HepG2 (cell line): ENCODE data around the gene ANXA5. TPM values are rescaled to one million over a fixed set of nuclear protein-coding genes. Genes with fewer than 3 reads are reported as not detected.

Source experiments
- ATAC-seq: fragments of 200-7000 bp; cut with Tn5 transposase; 3 replicates; pipeline ENCODE4 v1.9.1; 2020; ENCODE audit warnings: mild to moderate bottlenecking, moderate library complexity
- BruUV-seq: library from RNA; stranded (reverse); fragments of 400-500 nt; replicated peaks from 2 replicates; lab custom pipeline; 2021; lab: Mats Ljungman, UMichigan
- CTCF ChIA-PET: fragments of 300-600 bp; formaldehyde crosslinking; extraction: SDS; loops from one replicate; lab custom pipeline; 2021; ENCODE audit warnings: low total read pairs, inconsistent platforms, low intra/inter-chr PET ratio; lab: Yijun Ruan, JAX
- POLR2A ChIA-PET: fragments of 350-600 bp; sonication (Branson Sonifier 250); formaldehyde crosslinking; loops from one replicate; lab custom pipeline; 2020; ENCODE audit warnings: antibody characterized with exemption, inconsistent platforms; lab: Yijun Ruan, JAX
- DNase-seq: peaks from one replicate; pipeline ENCODE4 v3.0.0-alpha.2; 2015; ENCODE audit warnings: low spot score
- FAIRE-seq: peaks from 3 replicates; lab custom pipeline; 2011; peaks lifted over from hg19 to GRCh38; lab: Jason Lieb, UNC
- H2AFZ ChIP-seq: one replicate; pipeline ENCODE4 v1.6.1; 2011; ENCODE audit warnings: low read length, inconsistent platforms
- H3K27ac ChIP-seq: fragments of 300-600 bp; 3 replicates; pipeline ENCODE4 v1.8.0; 2011; ENCODE audit warnings: mixed run types, mild to moderate bottlenecking, mixed read lengths, low read length, inconsistent platforms; ENCODE audit not compliant: insufficient read depth; ENCODE audit errors: extremely low read length
- H3K27me3 ChIP-seq, 2 experiments: fragments of 200-600 bp in 1 of 2; 2 replicates in 1 of 2; 3 replicates in 1 of 2; pipeline versions ENCODE4 v1.6.0 to v1.8.0; 2011; ENCODE audit warnings: low read length in 2 of 2, mild to moderate bottlenecking in 2 of 2, moderate library complexity in 2 of 2, inconsistent platforms in 1 of 2; ENCODE audit not compliant: insufficient read depth in 2 of 2, control insufficient read depth in 1 of 2
- H3K36me3 ChIP-seq, 2 experiments: fragments of 200-600 bp in 1 of 2; replicated peaks in 1 of 2; 2 replicates in 1 of 2; 3 replicates in 1 of 2; pipeline versions ENCODE4 v1.5.1 to v1.8.0; 2011; ENCODE audit warnings: low read length in 2 of 2, inconsistent platforms in 1 of 2; ENCODE audit not compliant: insufficient read depth in 2 of 2, control insufficient read depth in 1 of 2
- H3K4me1 ChIP-seq: 2 replicates; pipeline ENCODE4 v1.5.1; 2012; ENCODE audit warnings: low read length, inconsistent platforms; ENCODE audit not compliant: insufficient read depth
- H3K4me2 ChIP-seq: 2 replicates; pipeline ENCODE4 v1.6.0; 2011; ENCODE audit warnings: low read depth, low read length, inconsistent platforms
- H3K4me3 ChIP-seq, 3 experiments: fragments of 200-600 bp in 1 of 3; sonication (generic), shearing (Covaris generic) in 1 of 3; replicated peaks in 1 of 3; 2 replicates each; pipeline ENCODE4 v1.5.1; 2011 to 2016; ENCODE audit warnings: low read length in 3 of 3, inconsistent platforms in 2 of 3, low read depth in 2 of 3, mild to moderate bottlenecking in 2 of 3, control low read depth in 1 of 3, mixed read lengths in 1 of 3; ENCODE audit not compliant: insufficient read depth in 1 of 3
- H3K79me2 ChIP-seq: one replicate; pipeline ENCODE4 v1.6.1; 2011; ENCODE audit warnings: low read length, inconsistent platforms; ENCODE audit not compliant: insufficient read depth
- H3K9ac ChIP-seq: 2 replicates; pipeline ENCODE4 v1.6.0; 2011; ENCODE audit warnings: mild to moderate bottlenecking, low read depth, low read length, inconsistent platforms; ENCODE audit not compliant: insufficient read depth
- H3K9me3 ChIP-seq: 2 replicates; pipeline ENCODE4 v1.5.1; 2012; ENCODE audit warnings: mild to moderate bottlenecking, low read length
- H4K20me1 ChIP-seq: 2 replicates; pipeline ENCODE4 v1.6.0; 2011; ENCODE audit warnings: inconsistent platforms, mild to moderate bottlenecking, low read length, moderate library complexity; ENCODE audit not compliant: insufficient read depth
- GFI1 ChIP-seq: sonication (generic); formaldehyde crosslinking; IDR thresholded peaks from 2 replicates; pipeline ENCODE4 v1.5.0; 2020; ENCODE audit warnings: missing genetic modification reagents, mild to moderate bottlenecking, borderline replicate concordance
- RAD51 ChIP-seq: fragments of 450-650 bp; IDR thresholded peaks from 2 replicates; pipeline ENCODE4 v1.6.1; 2016; ENCODE audit warnings: borderline replicate concordance
- RFX1 ChIP-seq: fragments of 450-650 bp; IDR thresholded peaks from 2 replicates; pipeline ENCODE4 v1.6.1; 2017
- TARDBP ChIP-seq: sonication (generic); formaldehyde crosslinking; IDR thresholded peaks from 2 replicates; pipeline ENCODE4 v1.8.0; 2022; ENCODE audit warnings: mild to moderate bottlenecking, missing genetic modification reagents
- ZFY ChIP-seq: sonication (generic); formaldehyde crosslinking; IDR thresholded peaks from 2 replicates; pipeline ENCODE4 v1.4.0; 2020; ENCODE audit warnings: missing genetic modification reagents
- ZNF431 ChIP-seq: sonication (generic); formaldehyde crosslinking; IDR thresholded peaks from 2 replicates; pipeline ENCODE4 v1.9.0; 2022; ENCODE audit warnings: missing genetic modification reagents, low read depth, mild to moderate bottlenecking, borderline replicate concordance
- ZNF557 ChIP-seq: sonication (generic); formaldehyde crosslinking; IDR thresholded peaks from 2 replicates; pipeline ENCODE4 v1.4.0; 2020; ENCODE audit warnings: missing genetic modification reagents
- ZNF577 ChIP-seq: sonication (generic); formaldehyde crosslinking; IDR thresholded peaks from 2 replicates; pipeline ENCODE4 v1.4.0; 2020; ENCODE audit warnings: mild to moderate bottlenecking, low read depth, missing genetic modification reagents, borderline replicate concordance
- ZNF713 ChIP-seq: sonication (generic); formaldehyde crosslinking; IDR thresholded peaks from 2 replicates; pipeline ENCODE4 v1.4.0; 2020; ENCODE audit warnings: mild to moderate bottlenecking, missing genetic modification reagents
- ZNF772 ChIP-seq: sonication (generic); formaldehyde crosslinking; IDR thresholded peaks from 2 replicates; pipeline ENCODE4 v1.5.0; 2020; ENCODE audit warnings: mild to moderate bottlenecking, missing genetic modification reagents
- WGBS: methylation state at CpG from one replicate; pipeline ENCODE4 v1.1.6; 2017; ENCODE audit warnings: low lambda C conversion rate; 5-methylcytosine and 5-hydroxymethylcytosine counted together
- in situ Hi-C: cut with HindIII; loops from 2 replicates; pipeline ENCODE4 v1.10.0; 2017; ENCODE audit warnings: low pct_unique_long_range_greater_than_20kb; ENCODE audit not compliant: extremely low pct_ligation_motif_present
- intact Hi-C: fragments of 100-400 bp; cut with micrococcal nuclease; formaldehyde crosslinking; loops from one replicate; pipeline ENCODE4 v1.10.0; 2022; ENCODE audit not compliant: unreplicated experiment
- polyA plus RNA-seq, 8 experiments: library from polyadenylated mRNA; depleted of rRNA in 3 of 8; stranded (reverse) in 7 of 8; unstranded in 1 of 8; fragments of >200 nt; fragmentation: Illumina TruSeq in 4 of 8; extraction: Trizol in 4 of 8; gene quantifications; 2 replicates each; pipeline versions ENCODE4 v1.2.1 to v1.2.3, GENCODE V29; 2011 to 2016; ENCODE audit warnings: low read depth in 4 of 8, missing spikeins in 1 of 8, mixed read lengths in 1 of 8; ENCODE audit not compliant: insufficient read depth in 1 of 8
- total RNA-seq, 5 experiments: library from RNA; depleted of rRNA; stranded (reverse); fragments of >200 nt; fragmentation: Illumina TruSeq; extraction: Trizol; gene quantifications; 2 replicates each; pipeline ENCODE4 v1.2.3, GENCODE V29; 2016; ENCODE audit warnings: low read depth in 1 of 5
- TF ChIP-seq, protein P1 (sequence below): sonication (generic); formaldehyde crosslinking; IDR thresholded peaks from 2 replicates; pipeline ENCODE4 v1.9.0; 2021; ENCODE audit warnings: missing genetic modification reagents, borderline replicate concordance
- TF ChIP-seq, protein P2 (sequence below), 2 experiments: sonication (generic) in 1 of 2; formaldehyde crosslinking in 1 of 2; IDR thresholded peaks; 2 replicates each; pipeline versions ENCODE4 v1.5.1 to v1.6.1; 2011 to 2020; ENCODE audit warnings: borderline replicate concordance in 1 of 2, low read depth in 1 of 2, low read length in 1 of 2, mild to moderate bottlenecking in 1 of 2, missing genetic modification reagents in 1 of 2, moderate library complexity in 1 of 2

Gene ANXA5
- total and polyA plus RNA-seq, 2 of the 13 experiments (the other 11 are each of a cell fraction or from before 2014, with no cell fraction given): 209 to 342 TPM

GRCh38 chr4:121654738-121655137, 42.0 kb downstream of the ANXA5 start:
- ChIA-PET POLR2A (no interaction called here), CTCF (no interaction called here)
- H2AFZ ChIP-seq: no peak overlapping the region
- H3K9me3 ChIP-seq: no peaks in the 10 kb centered on the region
- H3K27me3 ChIP-seq: no peaks in the 10 kb centered on the region
- no peak overlapping the region for H3K27ac ChIP-seq
- TF ChIP-seq ZNF713 (CRISPR knock-in tag) (no peak), ZNF431 (CRISPR knock-in tag) (no peak), RFX1 (no peak), GFI1 (CRISPR knock-in tag) (no peak), ZNF557 (CRISPR knock-in tag) (no peak), TARDBP (CRISPR knock-in tag) (no peak), ZFY (CRISPR knock-in tag) (no peak)
- no peak for FAIRE-seq
- no peak overlapping the region for H3K4me2 ChIP-seq
- DNase-seq: no peak
- no peaks in the 10 kb centered on the region for H4K20me1 ChIP-seq
- no peaks in the 10 kb centered on the region for H3K36me3 ChIP-seq
- no peak overlapping the region for H3K9ac ChIP-seq
- no peak for ATAC-seq
- WGBS: 56% methylated on average over 3 of the region's 3 CpGs
- H3K4me3 ChIP-seq: no peak overlapping the region
- intact Hi-C loops: loop anchor here (10.0 kb wide), 1 partner anchor 380 kb away; no protein-coding TSS in a partner anchor
- H3K4me1 ChIP-seq: no peaks in the 10 kb centered on the region
- no peaks in the 10 kb centered on the region for H3K79me2 ChIP-seq
- in situ Hi-C loops: loop anchor here (10.0 kb wide), 2 partner anchors 190 to 280 kb away; no protein-coding TSS in a partner anchor
- no TSS peak for BruUV-seq

- Histone ChIP-seq H3K9me3 (no peaks in the 10 kb centered on the region), H3K27me3 (no peaks in the 10 kb centered on the region), H3K79me2 (no peaks in the 10 kb centered on the region), H3K4me3 (no peak overlapping the region), H2AFZ (no peak overlapping the region), H4K20me1 (no peaks in the 10 kb centered on the region), H3K9ac (no peak overlapping the region), H3K36me3 (no peaks in the 10 kb centered on the region), H3K27ac (no peak overlapping the region), H3K4me1 (no peaks in the 10 kb centered on the region), H3K4me2 (no peak overlapping the region)
- ATAC-seq: no peak
- ChIA-PET CTCF (no interaction called here), POLR2A (no interaction called here)
- no peak for FAIRE-seq
- TF ChIP-seq ZNF772 (CRISPR knock-in tag) (no peak), ZNF577 (CRISPR knock-in tag) (no peak), RAD51 (peak; percentile 72; the same call in 1 of the 2 replicates)
- TF ChIP-seq, protein P1, sequence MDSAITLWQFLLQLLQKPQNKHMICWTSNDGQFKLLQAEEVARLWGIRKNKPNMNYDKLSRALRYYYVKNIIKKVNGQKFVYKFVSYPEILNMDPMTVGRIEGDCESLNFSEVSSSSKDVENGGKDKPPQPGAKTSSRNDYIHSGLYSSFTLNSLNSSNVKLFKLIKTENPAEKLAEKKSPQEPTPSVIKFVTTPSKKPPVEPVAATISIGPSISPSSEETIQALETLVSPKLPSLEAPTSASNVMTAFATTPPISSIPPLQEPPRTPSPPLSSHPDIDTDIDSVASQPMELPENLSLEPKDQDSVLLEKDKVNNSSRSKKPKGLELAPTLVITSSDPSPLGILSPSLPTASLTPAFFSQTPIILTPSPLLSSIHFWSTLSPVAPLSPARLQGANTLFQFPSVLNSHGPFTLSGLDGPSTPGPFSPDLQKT (CRISPR knock-in tag): no peak
- TF ChIP-seq, protein P2, sequence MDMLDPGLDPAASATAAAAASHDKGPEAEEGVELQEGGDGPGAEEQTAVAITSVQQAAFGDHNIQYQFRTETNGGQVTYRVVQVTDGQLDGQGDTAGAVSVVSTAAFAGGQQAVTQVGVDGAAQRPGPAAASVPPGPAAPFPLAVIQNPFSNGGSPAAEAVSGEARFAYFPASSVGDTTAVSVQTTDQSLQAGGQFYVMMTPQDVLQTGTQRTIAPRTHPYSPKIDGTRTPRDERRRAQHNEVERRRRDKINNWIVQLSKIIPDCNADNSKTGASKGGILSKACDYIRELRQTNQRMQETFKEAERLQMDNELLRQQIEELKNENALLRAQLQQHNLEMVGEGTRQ (IDR thresholded peaks at IDR 0.05; ENCODE audit: low read depth, low read length): peak; percentile 69; the same call in 1 of the 2 replicates
- TF ChIP-seq, protein P2 (CRISPR knock-in tag; IDR thresholded peaks at IDR 0.05; ENCODE audit: borderline replicate concordance): no peak; the same call in 1 of the 2 replicates
- in situ Hi-C loops (loop anchor here (10.0 kb wide), 2 partner anchors 189 to 279 kb away; no protein-coding TSS in a partner anchor), intact Hi-C loops (loop anchor here (10.0 kb wide), 1 partner anchor 379 kb away; no protein-coding TSS in a partner anchor)
- BruUV-seq: no TSS peak
- WGBS: 37% methylated on average over 6 of the region's 6 CpGs
- DNase-seq: no peak
These were observed 42.8 kb downstream of the ANXA5 start for GRCh38 chr4:121653986-121654385.
